GM21576 (cell line): ENCODE data around the gene MAP2K7.

ENCODE experiments used
- ATAC-seq: cut with Tn5 transposase; IDR thresholded peaks from one replicate; pipeline ENCODE4 v1.9.1; 2021; ENCODE audit warnings: mild to moderate bottlenecking, moderate library complexity; ENCODE audit not compliant: unreplicated experiment

Gene MAP2K7

DNA sequence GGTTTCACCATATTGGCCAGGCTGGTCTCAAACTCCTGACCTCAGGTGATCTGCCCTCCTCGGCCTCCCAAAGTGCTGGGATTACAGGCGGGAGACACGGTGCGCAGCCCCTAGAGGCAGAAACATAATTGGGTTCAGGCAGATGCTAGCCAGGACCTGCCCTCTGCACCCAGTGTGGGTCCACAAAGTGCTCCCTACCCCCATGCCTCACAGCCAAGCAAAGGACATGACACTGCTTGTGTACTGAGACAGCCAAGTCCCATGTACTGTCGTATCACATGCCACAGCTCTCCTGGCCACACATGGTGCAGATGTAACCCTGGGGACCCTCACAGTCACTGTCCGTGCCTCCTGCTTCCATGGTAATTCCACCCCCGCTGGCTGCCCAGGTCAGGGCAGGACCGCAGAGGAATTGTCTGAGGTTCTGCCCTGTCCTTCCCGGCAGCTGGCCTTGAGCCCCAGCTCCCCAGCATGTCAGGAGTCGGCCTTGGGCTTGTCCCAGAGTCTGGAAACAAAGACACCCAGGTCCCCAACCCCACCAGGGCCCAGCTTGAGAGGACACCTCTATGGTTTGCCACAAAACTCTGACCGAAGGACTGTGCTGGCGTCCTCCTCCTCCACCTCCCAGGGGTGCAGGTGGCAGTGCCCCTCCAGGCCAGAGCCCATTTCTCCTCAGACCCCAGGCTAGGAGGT is 37.1 kb upstream of the MAP2K7 start:
- no peak for ATAC-seq

DNA sequence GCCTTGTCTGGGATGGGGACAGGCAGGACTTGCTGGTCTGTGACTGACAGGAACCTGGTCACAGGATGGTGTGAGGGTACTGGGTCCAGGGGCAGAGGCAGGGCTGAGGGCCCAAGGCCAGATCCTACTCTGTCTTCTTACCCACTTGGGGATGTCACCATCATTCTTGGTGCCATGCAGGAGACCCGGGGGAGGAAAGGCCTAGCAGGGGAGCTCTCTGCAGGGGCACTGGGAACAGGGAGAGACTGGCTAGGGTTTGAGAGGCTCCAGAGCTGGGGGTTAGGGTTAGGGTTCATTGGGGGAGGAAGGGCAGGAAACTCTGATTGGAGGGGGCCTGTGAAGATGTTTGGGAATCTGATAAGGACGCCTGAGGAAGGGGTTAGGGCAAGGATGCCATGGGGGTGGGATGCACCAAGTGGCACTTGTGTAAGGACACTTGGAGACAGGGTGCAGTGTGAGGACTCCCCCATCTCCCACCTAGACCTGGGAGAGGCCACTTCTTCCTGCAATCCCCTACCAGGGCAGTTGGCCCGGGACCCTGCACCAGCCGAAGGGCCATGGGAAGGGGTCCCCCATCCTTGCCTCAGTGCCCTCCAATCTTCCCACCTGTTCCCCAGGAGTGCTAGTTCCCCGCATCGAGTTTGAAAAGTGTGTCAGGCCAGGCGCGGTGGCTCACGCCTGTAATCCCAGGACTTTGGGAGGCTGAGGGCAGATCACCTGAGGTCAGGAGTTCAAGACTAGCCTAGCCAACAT is 36.4 kb upstream of the MAP2K7 start:
- ATAC-seq, result no peak

DNA sequence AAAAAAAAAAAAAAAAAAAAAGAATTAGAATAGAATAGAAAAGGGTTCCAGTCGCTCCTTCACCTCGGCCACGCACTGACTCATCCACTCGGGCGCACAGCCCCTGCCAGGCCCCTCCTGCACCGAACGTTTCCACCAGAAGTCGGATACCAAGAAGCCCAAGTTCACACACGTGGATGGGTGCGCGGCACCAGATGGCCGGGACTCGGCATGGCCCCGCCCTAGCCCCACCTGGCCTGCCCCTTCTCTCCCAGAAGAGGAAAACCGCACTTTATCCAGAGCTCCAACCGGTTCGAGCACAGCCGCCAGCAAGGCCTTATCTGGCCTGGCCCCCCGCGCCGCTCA is 35.4 kb upstream of the MAP2K7 start:
- no peak for ATAC-seq

DNA sequence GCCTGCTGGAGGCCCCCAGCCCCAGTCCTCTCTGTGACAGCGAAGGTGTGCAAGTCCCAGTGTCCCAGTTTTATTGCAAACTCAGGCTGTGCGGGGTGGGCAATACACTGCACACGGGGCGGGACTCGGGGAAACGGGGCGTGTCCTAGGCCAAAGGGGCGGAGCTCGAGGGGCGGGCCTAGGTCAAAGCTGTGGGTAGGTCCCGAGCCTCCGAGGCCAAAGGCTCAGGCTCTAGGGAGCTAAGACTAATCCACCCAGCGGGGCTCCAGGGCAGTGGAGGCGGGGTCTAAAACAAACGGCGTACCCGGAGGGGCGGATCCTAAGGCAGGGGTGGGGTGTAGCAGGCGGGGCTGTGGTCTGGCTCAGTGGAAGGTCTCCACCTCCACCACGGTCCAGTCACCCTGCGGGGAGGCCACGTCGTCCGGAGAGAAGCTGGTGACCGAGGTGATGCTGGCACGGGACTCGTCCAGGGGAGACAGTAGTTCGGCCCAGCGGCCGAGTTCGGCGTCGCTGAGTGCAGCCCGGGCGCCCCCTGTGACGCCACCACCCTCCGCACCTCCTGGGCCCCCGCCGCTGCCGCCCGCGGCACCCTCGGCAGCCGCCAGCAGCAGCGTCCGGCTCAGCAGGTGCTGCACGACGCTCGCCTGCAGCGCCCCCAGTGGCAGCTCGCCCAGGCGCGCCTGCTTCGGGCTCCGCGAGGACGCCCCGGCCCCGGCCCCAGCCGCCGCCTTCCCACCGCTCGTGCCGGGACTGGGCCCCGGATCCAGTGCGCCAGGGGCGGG is 34.8 kb upstream of the MAP2K7 start:
- peak; percentile 46 for ATAC-seq

DNA sequence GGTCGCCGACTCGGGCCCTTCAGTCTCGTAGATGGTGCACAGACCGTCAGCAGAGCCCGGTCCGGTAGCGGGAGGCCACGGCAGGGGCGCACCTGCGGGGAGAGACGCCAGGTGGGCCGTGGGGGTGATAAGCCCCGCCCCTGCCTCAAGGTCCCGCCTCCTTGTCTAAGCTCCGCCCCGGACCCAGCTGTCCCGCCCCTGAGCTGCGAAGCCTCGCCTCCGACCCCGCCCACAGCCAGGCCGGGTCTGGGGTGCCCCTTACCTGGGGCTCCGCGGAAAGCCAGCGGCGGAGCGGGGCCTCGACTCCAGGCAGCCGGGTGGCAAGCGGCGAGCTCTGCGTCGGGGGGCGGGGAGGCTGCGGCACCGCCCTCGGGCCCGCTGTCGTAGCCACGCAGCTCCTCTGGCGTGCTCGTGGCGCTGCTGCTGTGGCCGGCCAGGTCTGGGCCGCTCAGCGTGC is 34.2 kb upstream of the MAP2K7 start:
- ATAC-seq, result peak; percentile 41

DNA sequence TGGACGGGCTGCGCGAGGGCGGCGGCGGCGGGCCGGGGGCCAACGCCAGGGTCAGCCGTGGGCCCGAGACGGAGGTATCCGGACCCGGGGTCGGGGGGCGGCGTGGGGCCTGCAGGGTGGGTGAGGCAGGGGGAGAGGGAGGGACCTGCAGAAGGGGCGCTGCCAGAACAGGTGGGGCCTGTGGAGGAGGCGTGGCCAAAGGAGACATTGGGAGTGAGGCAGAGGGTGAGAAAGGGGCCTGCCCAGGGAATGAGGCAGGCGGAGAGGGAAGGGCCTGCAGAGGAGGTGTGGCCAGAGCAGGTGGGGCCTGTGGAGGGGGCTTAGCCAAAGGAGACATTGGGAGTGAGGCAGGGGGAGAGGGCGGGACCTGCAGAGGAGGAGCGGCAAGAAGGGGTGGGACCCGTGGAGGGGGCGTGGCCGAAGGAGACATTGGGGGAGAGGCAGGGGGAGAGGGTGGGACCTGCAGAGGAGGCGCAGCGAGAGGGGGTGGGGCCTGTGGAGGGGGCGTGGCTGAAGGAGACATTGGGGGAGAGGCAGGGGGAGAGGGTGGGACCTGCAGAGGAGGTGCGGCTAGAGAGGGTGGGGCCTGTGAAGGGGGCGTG is 33.7 kb upstream of the MAP2K7 start:
- ATAC-seq, result no peak

DNA sequence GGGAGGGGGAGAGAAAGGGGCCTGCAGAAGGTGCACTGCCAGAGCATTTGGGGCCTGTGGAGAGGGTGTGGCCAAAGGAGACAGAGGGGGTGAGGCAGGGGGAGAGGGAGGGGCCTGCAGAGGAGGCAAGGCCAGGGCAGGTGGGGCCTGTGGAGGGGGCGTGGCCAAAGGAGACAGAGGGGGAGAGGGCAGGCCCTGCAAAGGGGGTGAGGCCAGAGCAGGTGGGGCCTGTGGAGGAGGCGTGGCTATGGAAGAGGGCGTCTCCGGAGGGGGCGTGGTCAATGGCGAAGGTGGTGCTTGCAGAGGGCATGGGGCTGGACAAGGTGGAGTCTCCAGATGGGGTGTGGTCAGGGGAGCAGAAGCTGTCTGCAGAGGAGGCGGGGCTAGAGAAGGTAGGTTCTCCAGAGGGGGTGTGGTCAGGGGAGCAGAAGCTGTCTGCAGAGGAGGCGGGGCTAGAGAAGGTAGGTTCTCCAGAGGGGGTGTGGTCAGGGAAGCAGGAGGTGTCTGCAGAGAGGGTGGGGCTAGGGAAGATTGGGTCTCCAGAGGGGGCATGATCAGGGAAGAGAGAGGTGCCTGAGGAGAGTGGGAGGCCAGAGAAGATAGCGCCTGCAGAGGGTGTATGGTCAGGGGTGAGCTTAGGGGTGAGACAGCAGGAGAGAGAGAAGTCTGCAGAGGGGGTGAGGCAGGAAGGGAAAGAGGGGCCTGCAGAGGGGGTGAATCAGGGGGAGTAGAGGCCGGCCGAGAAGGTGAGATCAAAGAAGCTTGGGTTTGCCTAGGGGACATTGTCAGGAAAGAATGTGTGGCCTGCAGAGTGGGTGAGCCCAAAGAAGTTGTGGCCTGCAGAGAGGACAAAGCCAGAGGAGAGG is 32.9 kb upstream of the MAP2K7 start:
- ATAC-seq, result no peak

DNA sequence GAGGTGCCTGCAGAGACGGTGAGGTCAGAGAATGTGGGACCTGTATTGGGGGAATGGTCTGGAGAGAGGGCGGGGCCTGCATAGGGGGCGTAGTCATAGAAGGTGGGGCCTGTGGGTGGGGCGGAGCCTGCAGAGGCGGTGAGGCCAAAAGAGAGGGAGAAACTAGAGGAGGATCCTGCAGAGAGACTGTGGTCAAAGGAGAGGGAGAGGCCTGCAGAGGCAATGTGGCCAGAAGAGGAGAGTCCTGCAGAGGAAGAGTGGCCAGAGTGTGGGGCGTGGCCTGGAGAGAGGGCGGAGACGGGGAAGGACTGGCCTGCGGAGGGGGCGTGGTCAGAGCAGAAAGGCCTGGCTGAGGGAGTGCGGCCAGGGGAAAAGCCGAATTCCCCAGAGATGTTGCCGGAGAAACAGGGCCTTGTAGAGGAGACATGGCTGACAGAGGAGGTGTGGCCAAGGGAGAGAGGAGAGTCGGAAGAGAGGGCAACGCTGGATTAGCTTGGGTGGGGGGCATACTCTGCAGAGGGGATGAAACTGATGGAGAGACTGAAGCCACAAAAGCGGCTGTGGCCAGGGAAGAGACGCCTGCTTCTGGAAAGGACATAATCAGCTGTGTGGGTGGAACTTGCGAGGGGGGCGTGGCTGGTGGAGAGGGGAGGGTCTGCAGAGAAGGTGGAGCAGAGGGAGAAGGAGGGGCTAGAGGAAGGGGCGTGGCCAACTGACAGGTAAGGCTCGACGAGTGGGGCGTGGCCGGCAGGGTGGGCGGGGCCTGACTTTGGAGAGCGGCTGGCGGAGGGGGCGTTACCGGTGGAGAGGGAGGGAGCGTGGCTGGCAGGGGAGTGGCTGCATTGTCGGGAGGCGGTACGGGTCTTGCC is 32.0 kb upstream of the MAP2K7 start:
- no peak for ATAC-seq

DNA sequence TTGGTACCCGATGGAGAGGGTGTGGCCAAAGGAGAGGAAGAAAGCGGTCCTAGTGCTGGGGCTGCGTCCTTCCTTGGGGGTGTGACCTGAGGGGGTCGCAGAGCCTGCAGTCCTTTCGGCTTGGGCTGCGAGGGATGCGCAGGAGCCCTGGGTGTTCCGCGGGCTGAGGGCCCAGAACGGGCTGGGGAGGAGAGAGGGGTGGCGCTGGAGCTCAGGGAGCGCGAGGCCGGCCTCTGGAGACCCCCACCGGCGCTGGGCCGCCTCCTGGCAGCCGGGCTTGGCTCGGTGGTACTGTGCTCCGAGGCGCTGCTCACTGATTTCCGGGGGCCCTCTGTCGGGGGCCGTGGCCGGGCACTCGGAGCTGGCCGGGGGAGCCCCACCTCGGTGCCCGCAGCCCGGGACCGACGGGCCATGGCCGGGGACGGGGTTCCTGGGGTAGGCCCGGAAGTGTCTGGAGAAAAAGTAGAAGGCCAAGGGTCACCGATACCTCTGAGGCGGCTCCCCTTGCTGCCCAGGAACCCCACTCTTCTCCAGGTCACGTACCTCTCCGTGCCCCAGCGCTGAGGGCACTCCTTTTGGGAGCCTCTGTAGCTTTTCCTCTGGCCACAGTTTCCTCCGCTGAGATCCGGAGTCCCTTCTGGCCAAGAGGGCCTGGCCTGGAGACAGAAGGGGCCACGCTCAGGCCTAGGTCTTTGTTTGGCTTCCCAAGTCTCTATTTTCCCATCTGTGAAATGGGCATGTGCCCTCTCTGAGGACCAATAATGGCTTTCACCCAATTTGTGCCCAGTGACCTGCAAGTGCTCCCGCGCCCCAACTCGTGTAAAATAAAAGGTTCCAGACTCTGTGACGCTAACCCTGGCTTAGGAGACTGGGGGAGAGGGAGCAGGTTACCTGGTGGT is 31.1 kb upstream of the MAP2K7 start:
- ATAC-seq, result no peak

DNA sequence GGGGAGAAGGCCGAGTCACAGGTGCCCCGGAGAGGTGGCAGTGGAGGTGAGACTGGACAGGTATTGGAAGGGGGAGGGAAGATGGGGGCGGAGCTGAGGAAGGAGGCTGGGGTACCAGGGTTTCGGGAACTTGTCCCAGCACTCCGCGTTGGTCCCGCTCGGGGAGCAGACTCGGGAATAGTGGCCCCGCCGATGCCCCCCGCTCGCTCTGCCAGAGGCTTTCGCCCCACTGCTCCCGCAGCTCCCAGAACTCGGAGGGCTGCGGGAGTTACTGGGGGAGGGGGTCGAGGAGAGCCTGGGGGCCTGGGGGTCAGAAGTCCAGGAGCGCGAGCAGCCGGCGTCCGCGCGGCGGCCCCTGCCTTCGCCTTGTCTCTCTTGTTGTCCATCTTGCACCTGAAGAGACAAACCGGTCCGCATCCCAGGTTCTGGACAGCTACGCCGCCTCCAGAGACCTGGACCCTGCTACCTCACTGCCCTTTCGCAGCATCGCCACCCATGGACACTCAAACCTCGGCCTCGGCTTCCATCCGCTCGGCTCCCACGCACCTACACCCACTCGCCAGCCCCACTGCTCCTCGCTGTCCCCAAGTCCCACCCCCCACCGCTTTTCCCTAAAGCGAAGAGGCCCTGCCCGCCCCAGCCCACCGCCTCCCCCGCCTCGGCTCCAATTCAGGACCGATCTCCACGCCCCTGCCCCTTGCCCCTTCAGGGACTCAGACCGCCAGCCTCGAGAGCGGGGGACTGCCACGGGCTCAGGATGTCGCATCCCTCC is 30.2 kb upstream of the MAP2K7 start:
- no peak for ATAC-seq

DNA sequence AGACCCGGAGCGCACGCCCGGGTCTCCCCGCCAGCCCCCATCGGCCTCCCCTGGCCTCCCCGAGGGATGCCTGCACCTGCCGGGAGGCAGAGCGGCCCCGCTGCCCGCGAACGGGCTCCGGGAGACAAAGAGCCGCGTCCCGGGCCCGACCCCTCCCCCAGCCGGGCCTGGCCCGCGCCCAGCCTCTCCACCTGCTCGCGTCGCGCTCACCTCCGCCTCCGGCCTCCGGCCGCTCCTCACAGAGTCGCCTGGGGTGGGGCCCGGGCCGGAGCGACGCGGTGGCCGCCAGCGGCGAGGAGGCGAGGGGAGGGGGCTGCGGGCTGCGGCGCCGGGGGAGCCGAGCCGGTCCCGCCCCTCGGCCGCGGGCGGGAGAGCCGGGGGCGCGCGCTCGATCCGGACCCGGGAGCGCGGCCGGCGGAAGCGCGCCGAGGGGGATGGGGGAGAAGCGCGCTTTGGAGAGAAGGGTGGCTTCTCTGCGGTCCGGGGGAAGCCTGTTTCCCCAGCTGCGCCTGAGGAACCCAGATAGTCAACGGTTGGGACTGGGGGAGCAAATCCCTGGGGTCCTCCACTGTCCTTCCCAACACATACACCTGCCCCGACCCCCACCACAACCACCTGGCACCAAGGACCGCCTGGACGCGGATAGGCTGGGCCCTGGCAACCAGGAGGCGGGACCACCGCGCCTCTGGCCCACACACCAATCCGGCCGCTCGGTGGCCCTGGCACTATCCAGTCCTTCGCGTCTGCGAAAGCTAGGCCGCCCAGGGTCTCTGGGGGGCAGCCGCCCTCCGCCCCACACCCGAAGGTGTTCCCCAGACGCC is 29.4 kb upstream of the MAP2K7 start, which contains the start of gene PRR36:
PRR36 (minus strand) TSS at position 315 of the 821 bp plus-strand sequence. CDS start 701 bp downstream, outside the sequence.
- no peak for ATAC-seq

DNA sequence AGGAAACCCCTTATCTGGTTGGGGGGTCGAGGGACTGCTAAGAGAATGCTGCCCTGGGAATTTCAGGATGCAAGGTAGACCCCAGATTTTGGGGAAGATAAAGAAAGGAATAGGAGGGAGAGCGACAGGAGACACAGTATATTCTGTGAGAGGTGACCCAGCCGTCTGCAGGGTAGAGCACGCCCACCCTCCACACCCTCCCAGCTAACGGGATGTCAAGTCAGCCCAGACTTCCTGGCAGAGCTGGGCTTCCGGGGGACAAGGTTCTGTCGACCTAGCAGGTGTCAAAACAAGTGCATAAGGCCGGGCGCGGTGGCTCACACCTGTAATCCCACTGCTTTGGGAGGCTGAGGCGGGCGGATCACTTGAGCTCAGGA is 28.8 kb upstream of the MAP2K7 start:
- ATAC-seq, result no peak

DNA sequence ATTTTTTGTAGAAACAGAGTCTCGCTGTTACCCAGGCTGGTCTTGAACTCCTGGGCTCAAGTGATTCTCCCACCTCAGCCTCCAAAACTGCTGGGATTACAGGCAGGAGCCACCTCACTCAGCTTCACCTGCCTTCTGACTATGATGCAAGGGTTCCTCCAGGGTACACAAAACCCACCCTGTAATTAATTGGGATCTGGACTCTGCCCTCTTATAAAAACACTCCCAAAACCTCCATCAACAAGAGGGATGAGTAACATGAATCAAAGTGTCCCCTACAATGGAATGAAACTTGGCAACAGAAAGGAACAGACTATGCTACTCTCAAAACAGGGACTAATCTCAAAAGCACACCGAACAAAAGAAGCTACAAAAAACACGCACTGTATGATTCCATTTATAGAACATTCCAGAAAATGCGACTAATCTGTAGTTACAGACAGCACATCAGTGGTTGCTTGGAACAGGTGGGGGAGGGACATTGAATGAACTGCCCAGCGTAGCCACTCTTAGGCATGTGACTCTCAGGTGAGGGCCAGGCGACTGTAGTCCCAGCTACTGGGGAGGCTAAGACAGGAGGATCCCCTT is 26.3 kb upstream of the MAP2K7 start:
- no peak for ATAC-seq

DNA sequence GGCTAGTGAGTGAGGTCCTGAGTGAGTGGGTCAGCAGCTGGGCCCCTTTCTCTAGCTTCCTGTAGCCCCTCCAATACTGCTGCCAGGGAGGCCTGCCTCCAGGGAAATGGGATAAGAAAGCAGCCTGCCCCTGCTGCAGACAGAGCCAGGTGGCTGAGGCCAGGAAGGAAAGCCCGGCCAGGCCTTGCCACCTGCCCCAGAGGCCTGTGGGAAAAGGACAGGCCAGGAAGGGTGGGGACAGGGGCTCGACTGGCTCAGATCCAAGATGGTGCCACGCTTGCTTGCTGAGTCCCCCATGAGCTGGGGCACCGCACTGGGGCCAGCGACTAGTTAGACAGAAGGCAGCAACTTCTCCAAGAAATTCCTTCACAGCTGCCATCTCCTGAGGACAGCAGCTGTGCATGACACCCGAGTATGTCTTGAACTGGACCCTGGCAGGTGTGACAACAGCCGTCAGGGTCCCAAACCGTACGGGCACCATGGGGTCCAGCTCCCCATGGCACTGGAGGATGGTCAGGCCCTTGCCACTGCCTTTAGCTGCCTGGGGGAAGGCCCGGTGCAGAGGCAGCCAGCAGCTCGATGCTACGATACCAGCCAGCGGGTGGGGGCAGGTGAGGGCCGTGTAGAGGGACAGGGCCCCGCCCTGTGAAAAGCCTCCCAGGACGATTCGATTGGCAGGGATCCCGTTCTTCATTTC is 24.4 kb upstream of the MAP2K7 start:
- no peak for ATAC-seq

DNA sequence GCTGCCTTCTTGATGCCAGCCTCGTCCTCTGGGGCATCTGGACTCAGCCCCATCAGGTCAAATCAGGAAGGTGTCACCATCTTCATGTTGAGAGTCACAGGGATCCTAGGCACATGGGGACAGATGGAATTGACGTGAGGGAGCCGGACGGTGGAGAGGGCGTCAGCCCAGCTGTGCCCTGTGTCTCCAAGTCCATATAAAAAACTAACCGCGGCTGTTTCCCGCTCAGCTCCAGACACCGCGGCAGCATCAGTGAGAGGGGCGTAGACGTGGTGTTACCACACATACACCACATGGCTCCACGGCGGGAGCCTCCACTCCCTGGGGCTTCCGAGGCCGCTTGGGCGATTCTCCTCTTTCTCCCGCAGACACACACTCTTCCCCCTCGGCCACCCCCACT is 23.8 kb upstream of the MAP2K7 start:
- ATAC-seq, result no peak

DNA sequence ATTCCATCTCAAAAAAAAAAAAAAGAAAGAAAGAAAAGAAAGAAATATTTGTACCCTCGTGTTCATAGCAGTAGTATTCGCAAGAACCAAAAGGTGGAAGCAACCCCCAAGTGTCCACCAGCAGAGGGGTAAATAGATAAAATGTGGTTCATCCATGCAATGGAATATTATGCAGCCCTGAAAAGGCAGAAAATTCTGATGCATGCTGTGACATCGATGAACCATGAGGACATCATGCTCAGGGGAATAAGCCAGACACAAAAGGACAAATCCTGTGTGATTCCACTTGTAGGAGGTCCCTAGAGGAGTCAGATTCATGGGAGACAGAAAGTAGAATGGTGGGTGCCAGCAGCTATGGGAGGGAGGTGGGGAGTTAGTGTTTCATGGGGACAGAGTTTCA is 21.8 kb upstream of the MAP2K7 start:
- ATAC-seq, result no peak
